GM06990 (cell line): ENCODE measurements around the gene ADK.

Experiments used
- DNase-seq: peaks from one replicate; pipeline ENCODE4 v3.0.0-alpha.2; 2011; ENCODE audit not compliant: insufficient read length; ENCODE audit errors: extremely low read depth
- H3K27me3 ChIP-seq: replicated peaks from 2 replicates; pipeline ENCODE4 v1.6.0; 2011; ENCODE audit warnings: low read length; ENCODE audit not compliant: control insufficient read depth, insufficient read depth
- H3K36me3 ChIP-seq: 2 replicates; pipeline ENCODE4 v1.5.1; 2011; ENCODE audit warnings: low read length; ENCODE audit not compliant: control insufficient read depth, insufficient read depth
- H3K4me3 ChIP-seq: replicated peaks from 2 replicates; pipeline ENCODE4 v1.5.1; 2011; ENCODE audit warnings: low read depth, mild to moderate bottlenecking, control low read depth, low read length
- TF ChIP-seq, protein P1 (sequence below): IDR thresholded peaks from 2 replicates; pipeline ENCODE4 v1.5.1; 2011; ENCODE audit warnings: low read length, control low read depth, mild to moderate bottlenecking, inconsistent platforms; ENCODE audit not compliant: insufficient read depth, poor library complexity, severe bottlenecking

Gene ADK

DNA sequence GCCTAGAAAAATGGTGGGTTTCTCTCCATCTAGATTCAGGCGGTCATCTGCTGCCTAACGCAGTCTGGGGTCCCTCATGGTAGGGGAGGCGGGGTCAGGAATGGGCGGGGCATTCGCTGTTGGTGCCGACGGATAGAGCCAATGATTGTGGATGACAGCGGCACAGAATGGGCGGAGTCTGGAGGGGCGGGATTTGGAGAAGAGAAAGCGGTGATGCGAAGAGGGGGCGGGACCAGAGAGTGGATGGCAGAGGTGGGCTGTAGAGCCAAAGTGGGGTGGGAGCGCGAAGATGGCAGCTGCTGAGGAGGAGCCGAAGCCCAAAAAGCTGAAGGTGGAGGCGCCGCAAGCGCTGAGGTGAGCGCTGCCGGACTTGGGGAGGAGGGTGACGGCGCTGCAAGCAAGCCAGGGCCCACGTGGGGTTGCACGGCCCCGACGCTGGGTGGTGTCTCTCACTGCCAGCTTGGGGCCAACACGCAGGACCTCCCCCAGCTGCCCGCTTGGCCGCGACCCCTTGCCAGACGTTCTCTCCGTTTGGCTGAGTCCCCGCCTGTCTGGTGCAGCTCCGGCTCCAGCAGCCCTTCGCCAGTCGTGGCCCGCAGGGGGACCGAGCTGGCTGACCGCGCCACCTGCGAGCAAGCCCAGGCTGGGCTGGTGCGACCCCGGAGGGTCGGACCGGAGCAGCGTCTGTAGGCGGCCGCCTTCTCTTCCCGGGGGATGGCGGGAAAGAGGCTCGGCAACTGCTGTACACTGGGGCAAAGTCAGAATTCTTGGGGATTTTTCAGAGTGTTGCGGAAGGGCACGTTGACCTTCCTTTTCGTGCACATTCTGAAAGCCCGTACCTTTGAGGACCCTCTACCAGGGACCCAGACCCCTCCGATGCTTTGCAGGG, at the start of gene ADK:
Gene ADK (plus strand): TSS at position 232 of the 889 bp plus-strand sequence. CDS start 58 bp downstream, at position 290.
- Histone ChIP-seq H3K4me3 (peak within 1 kb of the TSS; percentile 96), H3K27me3 (no peaks in the 10 kb centered on the region), H3K36me3 (no peaks in the 10 kb centered on the region; the same call in 1 of the 2 replicates)
- TF ChIP-seq, protein P1, sequence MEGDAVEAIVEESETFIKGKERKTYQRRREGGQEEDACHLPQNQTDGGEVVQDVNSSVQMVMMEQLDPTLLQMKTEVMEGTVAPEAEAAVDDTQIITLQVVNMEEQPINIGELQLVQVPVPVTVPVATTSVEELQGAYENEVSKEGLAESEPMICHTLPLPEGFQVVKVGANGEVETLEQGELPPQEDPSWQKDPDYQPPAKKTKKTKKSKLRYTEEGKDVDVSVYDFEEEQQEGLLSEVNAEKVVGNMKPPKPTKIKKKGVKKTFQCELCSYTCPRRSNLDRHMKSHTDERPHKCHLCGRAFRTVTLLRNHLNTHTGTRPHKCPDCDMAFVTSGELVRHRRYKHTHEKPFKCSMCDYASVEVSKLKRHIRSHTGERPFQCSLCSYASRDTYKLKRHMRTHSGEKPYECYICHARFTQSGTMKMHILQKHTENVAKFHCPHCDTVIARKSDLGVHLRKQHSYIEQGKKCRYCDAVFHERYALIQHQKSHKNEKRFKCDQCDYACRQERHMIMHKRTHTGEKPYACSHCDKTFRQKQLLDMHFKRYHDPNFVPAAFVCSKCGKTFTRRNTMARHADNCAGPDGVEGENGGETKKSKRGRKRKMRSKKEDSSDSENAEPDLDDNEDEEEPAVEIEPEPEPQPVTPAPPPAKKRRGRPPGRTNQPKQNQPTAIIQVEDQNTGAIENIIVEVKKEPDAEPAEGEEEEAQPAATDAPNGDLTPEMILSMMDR = peak; percentile 44
- peak; percentile 94 for DNase-seq

DNA sequence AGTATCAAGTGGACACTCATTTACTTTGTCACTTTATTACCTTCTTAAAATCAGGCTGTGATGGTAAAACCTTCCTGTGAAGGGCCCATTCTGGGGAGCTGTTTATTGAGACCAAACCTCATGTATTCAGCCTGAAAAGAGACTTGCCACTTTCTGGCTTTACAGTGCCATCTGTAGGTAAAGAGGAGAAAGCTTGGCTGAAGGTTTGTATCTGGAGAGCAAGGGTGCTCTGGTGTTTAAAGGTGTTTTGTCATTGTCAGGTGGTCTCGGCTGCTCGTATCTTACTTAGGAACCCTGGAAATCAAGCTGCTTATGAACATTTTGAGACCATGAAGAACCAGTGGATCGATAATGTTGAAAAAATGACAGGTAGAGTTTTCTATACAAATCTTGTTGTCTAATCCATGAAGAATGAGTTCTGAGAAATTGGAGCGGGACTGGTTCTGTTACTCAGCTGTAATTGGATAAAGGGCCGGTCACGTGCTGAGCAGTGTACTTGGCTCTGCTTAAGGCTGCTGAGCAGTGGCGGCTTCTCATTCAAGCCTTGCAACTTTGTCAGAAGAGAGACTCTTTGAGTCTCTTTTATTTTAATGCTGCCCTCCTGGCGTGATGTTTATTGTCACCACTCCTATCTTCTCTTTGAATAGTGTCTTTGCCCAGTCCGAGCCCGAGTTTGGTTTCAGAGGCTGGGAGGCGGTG, 47.3 kb upstream of the ADK start:
- DNase-seq = no peak
- TF ChIP-seq, protein P1 = peak; percentile 66
- no peaks in the 10 kb centered on the region for H3K27me3 ChIP-seq
- no peak overlapping the region for H3K4me3 ChIP-seq
- peaks cover 2% of the 10 kb centered on the region for H3K36me3 ChIP-seq

DNA sequence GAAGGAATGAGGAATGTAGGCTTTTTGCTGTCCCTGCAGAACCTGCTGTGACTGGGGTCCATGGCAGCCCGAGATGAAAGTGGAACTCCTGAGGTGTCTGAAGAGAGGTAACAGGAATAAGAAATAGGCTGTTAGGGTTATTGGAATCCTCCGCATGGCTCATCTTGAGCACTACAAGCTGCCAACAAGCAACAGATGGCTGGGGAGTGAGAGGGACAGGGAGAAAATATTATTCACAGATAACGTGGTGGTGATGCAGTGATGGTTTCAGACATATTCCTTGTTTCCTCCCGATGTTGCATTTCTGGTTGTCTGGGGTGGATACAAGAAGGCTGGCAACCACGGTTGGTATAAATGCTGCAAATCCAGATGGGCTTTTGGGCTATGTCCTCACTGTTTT, 46.5 kb upstream of the ADK start:
- H3K4me3 ChIP-seq = no peak overlapping the region
- H3K36me3 ChIP-seq = peaks cover 2% of the 10 kb centered on the region
- no peak for DNase-seq
- no peaks in the 10 kb centered on the region for H3K27me3 ChIP-seq
- TF ChIP-seq, protein P1 = no peak

DNA sequence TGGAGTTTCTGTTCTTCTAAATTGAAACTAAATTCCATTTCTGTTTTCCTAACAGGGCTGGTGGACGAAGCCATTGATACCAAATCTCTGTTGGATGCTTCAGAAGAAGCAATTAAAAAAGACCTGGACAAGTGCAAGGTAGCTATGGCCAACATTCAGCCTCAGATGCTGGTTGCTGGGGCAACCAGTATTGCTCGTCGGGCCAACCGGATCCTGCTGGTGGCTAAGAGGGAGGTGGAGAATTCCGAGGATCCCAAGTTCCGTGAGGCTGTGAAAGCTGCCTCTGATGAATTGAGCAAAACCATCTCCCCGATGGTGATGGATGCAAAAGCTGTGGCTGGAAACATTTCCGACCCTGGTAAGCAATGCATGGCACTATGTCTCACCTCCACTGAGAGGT, 46.0 kb upstream of the ADK start:
- peaks cover 2% of the 10 kb centered on the region for H3K36me3 ChIP-seq
- DNase-seq = no peak
- TF ChIP-seq, protein P1 = no peak
- no peaks in the 10 kb centered on the region for H3K27me3 ChIP-seq
- H3K4me3 ChIP-seq = no peak overlapping the region

DNA sequence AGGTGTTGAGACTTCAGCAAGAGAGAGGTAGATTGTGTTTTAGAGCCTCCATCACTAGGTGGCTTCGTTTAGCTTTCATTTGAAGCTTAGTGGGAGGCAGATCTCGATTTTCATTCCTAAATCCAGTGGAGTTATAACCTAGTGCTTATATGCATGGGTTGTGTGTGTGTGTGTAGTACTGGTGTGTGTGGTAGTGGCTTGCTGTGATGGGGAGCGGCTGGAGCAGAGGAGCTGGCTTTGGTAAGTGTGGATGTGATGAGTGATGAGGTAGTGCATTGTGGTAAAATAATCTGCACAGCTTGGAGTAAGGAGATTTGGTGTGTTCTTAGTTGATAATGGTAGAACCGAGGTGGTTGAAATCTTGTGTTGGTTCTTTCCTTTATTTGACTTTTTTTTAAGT, 43.6 kb upstream of the ADK start:
- TF ChIP-seq, protein P1 = no peak
- no peak overlapping the region for H3K4me3 ChIP-seq
- H3K36me3 ChIP-seq = peaks cover 7% of the 10 kb centered on the region
- H3K27me3 ChIP-seq = no peaks in the 10 kb centered on the region
- no peak for DNase-seq
